NCI-H128 (cell line): ENCODE measurements around the gene SLC9A5.

ENCODE experiments used
- DNase-seq: peaks from one replicate; lab custom pipeline; 2025; ENCODE audit not compliant: unreplicated experiment; lab: John Stamatoyannopoulos, UW

Gene SLC9A5

DNA sequence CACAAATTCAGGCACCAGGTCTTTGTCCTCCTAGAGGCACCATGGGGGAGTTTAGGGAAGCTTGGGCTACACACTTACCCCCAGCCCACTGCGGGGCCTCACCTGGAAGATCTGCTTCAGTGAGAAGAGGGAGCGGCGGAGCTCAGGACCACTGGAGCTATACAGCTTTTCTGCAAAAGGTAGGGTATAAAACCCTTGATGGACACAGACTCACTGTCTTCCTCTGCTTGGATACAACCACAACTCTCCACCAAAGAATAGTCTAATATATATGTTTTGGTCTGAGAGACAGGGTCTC, 10.6 kb upstream of the SLC9A5 start:
- DNase-seq = no peak

DNA sequence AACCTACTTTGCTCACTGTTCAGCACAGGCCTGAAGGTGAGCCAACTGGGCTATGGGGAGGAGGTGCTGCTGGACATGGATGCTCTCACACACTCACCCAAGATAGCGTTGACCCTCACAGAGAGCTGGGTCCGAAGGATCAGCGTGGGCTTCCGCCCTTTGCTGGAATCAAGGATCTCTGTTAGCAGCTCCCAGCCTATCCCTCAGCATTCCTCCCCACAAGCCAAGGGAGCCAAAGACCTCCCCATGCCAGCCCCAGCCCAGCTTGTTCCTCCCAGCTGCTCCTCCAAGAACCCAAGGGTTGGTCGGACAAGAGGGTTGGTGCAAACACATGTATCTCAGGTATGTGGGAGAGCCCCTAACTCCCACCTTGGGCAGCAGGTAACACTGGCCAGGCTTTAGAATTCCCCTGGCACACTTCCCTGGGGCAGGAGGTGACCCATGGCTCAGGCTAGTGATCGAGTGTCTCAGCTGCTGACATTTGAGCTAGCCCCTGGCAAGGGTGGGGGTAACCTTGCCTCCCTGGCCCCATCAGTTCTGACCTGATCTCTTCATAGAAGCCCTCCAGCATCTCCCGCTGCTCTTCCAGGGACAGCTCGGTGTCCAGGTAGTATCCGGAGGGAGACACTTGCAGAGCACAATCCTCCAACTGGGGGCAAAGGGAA, 9.8 kb upstream of the SLC9A5 start:
- DNase-seq = no peak

DNA sequence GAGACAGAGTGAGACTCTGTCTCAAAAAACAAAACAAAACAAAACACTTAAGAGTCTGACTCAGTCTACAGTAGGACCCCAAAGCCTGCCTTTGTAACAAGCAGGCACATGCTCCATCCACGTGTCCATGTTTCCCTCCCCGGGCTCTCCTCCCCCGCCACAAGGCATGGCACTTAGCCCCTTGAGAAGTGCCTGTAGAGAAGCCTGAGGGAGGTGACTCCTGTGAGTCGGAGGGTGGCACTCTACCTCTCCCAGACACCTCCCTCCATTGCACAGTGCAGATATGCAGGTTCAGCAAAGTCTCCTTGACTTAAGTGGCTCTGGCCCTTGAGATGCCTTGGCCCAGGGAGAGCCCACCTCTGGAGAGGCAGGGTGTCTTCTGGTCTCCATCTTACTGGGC, 8.3 kb upstream of the SLC9A5 start:
- no peak for DNase-seq

DNA sequence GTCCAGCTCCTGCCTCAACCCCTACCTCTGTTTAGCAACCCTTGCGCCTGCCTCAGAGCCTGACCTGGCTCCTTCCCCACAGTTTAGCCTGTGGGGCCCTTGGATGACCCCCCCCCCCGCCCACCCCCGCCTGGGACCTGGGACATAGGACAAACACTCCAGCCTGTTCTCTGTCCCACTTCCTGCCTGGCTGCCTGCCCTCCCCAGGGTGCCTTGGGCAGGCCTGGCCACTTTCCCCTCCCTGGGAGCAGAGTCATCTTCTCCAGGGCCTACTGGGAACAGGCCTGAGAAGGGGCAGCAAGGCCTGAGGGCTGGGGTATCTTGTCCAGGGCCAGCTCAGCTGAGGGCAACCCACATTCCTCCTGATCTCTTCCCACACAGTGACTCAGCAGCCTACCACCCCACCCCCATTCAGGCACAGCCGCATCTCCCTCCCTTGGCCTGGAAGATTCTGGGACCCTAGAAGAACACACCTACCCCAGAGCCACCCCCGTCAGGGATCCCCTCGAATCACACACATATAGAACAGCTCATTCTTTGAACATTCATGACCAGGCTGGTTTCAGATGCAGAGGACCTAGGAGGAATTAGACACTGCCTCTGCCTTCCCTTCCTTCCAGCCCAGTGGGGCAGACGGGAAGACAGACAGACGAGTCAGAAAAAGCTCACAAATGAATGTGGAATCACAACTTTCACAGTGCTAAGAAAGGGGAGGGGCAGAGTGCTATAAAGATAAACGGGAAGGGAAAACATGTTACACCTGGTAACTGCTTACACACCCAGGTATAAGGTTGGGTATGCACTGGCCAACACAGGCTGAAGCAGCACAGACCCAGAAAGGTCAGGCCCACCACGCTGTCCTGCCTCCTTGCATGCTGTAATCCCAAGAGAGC, 7.5 kb upstream of the SLC9A5 start:
- no peak for DNase-seq

DNA sequence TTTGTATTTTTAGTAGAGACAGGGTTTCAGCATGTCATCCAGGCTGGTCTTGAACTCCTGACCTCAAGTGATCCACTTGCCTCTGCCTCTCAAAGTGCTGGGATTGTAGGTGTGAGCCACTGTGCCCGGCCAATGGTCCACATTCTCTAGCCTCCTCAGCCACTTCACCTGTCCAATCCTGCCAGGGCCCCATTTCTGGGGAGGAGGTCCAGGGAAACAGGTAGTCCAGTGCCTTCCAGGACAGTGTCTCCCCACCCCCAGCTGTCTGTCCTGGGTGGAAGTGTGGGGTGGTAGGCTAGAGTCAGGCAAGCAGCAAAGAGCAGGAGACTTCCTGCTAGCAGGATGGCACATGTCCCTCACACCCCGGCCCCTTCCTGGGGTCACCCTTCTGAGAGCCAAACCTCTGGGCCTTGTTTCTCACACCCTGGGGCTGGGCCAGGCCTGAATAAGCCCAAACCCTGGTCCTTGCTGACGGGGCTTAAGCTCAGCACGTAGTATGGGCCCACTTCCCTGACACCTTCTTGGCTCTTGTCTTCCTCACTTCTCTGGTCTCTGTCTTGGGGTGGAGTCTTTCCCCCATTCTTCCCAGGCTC, 6.5 kb upstream of the SLC9A5 start:
- DNase-seq = no peak

DNA sequence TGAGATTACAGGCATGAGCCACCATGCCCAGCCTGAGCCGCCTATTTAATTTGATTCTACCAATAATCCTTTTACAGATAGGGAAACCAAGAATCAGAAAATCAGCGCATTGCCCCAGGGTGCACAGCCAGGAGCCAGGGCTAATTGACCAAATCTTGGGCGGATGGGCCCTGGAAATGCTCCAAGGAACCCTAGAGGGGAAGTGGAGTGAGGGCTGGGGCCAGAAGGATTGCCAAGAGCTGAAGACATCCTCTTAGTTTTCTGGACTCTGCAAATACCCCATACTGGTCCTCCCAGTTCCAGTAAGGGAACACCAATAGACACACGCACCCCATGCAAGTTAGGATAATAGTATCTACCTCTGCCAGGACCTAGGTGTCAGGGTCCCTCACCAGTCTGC, 5.3 kb upstream of the SLC9A5 start:
- DNase-seq = no peak

DNA sequence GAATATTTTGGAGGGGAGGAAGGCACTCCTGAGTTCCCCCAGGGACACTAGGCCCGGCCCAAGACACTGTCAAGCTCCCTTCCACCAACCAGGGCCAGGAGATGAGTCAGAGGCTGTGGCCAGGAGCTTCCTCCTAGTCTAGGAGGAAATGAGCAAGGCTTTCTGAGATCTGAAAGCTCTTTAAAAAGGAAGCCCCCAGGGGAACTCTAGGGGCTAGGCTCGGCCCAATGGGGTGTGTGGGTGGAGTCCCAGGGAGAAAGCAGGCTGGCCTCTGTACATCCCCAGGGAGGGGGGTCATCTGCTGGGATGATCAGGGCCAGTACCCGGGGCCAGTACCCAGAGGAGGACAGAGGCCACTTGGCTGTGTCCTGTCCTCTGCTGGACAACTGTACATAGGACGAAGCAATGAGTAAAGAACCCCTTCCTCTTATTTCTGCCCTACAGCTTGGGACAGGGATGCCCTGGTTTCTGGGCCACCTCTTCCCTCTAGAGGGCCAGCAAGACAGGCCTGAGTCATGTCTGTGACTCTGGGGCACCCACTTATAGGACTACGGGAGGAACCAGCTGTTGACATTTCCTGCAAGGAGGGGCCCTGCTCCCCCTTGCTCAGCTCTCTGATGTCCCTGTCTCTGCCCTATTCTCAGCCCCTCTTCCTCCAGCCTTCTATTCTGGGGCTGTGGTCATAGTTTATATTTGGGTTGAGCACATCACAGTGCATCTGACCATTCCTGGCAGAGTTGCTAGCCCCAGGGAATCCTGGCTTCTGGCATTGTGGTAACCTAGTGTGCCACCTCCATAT, 4.2 kb upstream of the SLC9A5 start:
- no peak for DNase-seq

DNA sequence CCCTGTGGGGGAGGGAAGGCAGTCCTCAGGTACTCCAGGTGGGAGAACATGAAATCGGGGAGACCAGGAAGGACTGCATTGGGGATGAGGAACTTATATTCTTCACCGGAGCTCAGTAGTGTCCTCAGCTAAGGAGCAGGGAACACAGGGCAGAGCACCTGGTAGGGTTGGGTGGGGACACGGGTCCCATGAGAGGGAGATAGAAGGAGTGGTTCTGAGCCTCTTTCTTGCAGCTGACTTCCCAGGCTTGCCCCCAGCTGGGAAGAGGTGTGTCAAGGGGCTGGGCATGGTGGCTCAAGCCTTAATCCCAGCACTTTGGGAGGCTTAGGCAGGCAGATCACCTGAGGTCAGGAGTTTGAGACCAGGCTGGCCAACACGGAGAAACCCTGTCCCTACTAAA, 3.6 kb upstream of the SLC9A5 start:
- no peak for DNase-seq

DNA sequence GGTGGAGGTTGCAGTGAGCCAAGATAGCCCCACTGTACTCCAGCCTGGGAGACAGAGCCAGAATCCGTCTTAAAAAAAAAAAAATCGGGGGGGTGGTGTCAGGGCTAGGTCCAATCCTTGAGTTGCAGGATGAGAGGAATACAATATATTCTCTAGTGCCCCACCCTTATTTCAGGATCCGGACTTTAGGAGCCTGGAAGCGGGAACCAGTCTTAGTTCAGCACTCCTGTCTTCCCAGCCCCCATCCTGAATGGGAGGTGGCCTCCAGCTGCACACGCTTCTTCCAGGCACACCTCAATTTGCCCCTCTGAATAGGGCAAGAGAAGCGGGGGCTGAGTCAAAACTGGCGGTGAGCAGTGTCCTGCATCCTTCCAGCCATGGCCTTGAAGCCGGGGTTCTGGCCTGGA, 3.1 kb upstream of the SLC9A5 start:
- no peak for DNase-seq

DNA sequence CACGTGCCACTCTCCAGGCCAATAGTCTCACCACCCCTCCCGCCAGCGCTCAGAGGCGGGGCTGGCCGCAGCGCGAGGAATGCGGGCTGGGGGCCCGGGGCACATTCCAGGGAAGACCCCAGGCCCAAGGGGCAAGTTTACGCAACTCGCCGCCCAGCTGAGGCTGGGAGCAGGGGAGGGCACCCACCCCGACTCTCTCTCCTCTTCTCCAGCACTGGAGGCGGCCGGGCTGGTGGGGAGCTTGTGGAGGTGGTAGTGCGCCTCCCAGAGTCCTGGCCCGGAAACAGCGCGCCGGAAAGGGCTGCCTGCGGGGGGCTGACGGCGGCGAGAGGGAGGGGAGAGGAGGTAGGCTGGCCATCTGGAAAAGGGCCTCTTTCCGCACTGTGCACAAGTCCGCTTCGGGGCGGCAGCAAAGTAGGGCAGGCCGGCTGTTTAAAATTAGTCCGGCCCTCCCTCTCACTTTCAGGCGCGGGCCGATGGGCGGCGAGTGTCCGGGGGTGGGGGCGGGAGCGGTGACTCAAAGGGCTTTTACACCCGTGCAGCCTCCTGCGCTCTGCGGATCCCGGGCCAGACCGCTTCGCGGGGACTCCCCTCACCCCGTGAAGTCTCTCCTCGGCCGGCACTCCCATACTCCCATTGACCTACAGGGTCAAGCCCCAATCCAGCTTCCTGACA, 2.6 kb upstream of the SLC9A5 start:
- no peak for DNase-seq

DNA sequence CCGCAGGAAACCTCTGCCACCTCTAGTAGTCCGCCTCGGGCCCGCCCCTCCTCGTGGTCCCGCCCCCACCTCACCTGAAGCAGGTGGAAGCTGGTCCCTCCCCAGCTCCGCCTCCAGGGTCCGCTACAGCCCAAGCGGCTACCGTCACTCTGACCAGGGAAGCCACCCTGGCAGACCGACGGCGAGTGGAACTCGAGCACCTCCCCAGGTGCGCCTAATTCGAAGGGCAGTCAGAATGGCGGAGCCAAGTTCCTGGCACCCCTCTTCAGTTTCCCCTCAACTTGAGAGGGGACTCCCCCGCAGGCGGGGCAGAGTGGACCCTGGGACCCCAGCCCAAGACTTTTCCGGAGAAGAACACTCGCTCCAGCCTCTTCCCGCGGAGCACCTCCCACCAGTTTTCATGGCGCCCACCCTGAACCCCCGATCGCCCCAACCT, 2.0 kb upstream of the SLC9A5 start:
- peak; percentile 22 for DNase-seq

DNA sequence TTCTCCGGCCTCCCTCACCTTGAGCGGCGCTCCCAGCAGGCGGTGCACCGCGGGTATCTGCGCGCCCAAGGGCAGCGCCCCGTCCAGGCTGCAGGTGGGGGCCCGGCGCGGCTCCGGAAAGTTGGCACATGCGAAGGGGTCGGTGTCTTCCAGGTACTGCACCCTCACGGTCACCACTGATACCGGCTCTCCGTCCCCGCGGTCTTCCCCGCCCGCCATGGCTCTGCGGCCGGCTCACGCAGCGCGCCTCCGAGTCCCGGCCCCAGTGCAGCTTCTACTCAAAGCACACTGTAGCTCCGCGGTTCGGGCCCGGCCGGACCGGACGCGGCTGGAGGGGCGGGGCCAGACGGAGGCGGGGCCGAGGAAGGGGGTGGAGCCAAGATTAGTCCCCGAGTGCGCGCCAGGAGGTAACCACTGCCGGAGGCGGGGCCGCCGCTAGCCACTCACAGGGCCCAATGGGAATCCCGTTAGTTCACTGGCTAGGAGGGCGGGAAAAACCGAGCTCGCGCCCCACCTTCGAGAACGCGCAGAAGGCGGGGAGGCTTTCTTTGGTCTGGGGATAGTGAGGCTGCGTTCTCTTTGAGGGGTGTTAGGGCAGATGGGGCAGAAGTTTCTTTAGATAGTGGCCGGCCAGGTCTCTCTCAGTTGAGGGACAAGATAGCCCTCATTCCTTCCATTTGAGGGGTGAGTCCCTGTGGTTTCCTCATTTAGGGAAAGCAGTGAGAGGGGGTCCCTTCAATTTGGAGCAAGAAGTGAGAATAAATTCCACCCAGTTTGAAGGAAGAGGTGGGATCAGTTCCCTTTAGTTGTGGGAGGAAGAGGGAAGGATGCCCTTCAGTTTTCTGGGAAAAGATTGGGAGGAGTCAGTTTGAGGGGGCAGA, 1.3 kb upstream of the SLC9A5 start, which contains the start of gene FHOD1:
TSS of gene FHOD1 (minus strand) at position 290 of the 881 bp plus-strand sequence. CDS start at position 219, 71 bp downstream.
- peak; percentile 72 for DNase-seq

DNA sequence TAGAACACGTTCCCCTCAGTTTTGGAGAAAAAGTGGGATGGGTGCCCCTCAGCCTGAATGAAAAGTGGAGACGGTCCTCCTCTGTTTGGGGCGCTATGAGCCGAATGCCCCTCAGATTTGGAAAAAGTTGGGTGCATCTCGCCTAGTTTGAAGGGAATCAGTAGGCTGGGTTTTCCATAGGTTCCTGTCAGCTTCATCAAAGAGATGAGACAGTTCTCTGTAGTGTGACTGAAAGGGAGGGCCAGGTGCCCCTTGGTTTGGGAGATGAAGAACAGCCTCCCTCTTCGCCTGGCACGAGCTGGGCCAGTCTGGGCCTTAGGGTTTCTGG, 742 bp upstream of the SLC9A5 start:
- DNase-seq = no peak

DNA sequence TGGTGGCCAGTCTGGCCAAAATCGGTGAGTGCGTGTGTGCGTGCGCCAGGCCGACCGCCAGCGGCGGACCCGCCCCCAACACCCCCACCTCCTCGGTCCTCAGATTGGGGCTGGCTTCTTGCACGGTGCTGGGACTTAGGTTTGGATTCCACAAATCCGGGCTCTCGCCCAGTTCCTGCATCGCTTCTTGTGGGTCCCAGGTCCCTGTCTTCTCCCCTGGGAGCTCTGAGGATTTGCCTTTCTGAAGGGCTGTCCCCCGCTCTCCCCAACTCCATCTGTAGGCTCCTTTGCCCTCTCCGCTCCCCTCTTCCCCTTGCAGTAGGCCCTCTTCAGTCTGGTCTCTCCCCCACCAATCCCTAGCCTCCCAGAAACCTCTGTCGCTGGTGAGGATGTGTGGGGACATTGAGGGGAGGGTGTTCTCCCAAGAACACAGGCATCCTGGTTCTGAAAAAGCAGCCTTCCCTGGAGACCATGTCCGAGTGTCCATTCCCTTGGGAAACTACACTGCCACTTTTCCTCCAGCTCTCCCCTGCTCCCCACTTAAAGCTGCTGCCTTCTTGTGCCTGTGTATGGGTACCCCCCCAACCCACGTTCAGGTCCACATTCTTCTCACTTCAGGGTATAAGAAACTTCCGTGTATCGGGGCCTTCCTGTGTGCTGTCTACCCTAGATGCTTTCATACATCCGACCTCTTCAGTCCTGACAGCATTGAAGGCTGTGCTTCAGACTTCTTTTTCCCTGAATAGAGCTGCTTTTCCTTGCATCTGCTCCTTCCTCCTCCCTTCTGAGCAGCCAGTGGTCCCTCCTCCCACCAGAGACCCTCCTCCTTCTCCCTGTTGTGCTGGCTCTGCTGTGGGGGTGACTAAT, 632 bp downstream of the SLC9A5 start:
- no peak for DNase-seq

DNA sequence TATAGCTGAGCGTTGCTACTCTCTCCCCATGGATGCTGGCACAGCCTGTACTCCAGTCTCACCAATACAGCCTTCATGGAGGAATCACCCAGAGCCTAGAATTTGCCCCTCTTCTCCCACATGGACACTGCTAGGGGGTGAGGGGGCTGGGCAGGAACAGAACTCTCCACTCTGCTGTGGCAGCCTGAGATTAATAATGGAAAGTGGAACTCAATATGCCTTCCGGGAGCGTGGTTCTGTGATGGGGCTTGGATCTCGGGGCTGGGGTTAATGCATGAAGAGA, 1.2 kb downstream of the SLC9A5 start:
- DNase-seq = no peak

DNA sequence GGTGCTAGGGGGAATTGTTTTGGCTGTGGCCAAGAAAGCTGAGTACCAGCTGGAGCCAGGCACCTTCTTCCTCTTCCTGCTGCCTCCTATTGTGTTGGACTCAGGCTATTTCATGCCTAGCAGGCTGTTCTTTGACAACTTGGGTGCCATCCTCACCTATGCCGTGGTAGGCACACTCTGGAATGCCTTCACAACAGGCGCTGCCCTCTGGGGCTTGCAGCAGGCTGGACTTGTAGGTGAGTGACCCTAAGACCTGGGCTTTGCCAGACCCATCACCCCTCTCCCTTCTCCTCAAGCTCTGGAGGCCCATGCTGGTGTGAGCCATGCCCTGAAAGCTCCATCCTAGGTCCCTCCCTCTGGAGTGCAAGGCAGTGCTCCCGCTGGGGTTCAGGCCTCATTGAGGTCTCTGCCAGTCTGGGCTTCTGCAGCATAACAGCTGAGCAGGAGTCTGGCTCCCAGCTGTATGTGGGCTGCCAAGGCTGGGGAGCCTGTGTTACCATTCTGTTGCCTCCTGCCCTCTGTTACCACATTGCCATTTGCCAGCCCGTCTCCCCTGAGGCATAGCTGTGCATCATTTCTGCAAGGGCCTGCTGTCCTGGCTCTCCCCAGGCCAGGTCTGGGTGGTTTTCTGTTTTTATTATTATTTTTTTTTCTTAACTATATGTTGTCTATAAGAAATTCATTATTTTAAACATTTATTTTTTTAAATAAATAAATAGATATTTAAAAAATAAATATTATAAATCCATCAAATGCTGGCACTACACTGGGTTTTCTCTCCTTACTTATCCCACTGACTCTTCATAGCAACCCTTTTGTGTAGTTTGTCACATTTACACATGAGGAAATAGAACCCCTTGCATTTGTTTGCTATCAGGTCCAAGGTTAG, 4.1 kb downstream of the SLC9A5 start:
- no peak for DNase-seq

DNA sequence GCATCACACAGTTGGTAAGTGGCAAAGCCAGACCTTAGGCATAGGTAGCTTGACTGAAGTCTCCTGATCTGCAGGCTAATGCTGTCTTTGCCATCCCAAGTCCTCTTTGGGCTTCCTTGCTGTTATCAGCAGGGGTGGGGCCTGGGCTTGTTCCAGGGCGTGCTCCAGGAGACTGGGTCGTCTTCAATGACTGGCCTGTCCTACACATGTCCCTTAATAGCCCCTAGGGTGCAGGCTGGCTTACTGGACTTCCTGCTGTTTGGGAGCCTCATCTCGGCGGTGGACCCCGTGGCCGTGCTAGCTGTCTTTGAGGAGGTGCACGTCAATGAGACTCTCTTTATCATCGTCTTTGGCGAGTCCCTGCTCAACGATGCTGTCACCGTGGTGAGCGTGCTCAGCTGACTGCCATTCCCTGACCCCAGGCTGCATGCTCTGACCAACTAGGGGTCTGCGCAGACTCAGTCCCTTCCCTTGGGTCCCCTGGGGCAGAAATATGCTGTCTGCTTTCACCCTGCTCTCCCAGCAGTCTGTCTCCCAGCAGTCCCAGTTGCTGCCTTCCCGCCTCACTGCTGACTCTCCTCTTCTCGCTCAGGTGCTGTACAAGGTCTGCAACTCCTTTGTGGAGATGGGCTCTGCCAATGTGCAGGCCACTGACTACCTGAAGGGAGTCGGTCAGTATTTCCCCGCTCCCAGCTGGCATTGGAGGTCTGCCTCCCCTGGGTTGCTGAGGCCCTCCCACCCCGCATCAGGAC, 6.2 kb downstream of the SLC9A5 start:
- DNase-seq = no peak
